Stimulated activated naive CD4-positive, alpha-beta T cell treated with Interleukin-2 at 50 U/mL for 16 hours (primary cell): Measurements from ENCODE around the gene ITGAE.

Experiments
- DNase-seq: peaks from one replicate; lab custom pipeline; 2025; lab: John Stamatoyannopoulos, UW

The ITGAE gene

GRCh38 chr17:3818786-3819185 is 17.8 kb upstream of the ITGAE start:
- no peak for DNase-seq

- DNase-seq: no peak
These were observed 17.0 kb upstream of the ITGAE start for GRCh38 chr17:3817851-3818605.

- DNase-seq: no peak
These were observed 14.9 kb upstream of the ITGAE start for GRCh38 chr17:3815925-3816324.

- no peak for DNase-seq
These were observed 14.1 kb upstream of the ITGAE start for GRCh38 chr17:3815122-3815521.

GRCh38 chr17:3814361-3814760 is 13.4 kb upstream of the ITGAE start:
- DNase-seq: no peak

- no peak for DNase-seq
These were observed 12.2 kb upstream of the ITGAE start for GRCh38 chr17:3813171-3813570.

GRCh38 chr17:3812771-3813170 is 11.8 kb upstream of the ITGAE start:
- no peak for DNase-seq

- no peak for DNase-seq
These were observed 11.3 kb upstream of the ITGAE start for GRCh38 chr17:3812284-3812683.

- DNase-seq: no peak
These were observed 9.0 kb upstream of the ITGAE start for GRCh38 chr17:3810019-3810418.

GRCh38 chr17:3809135-3809534 is 8.1 kb upstream of the ITGAE start:
- no peak for DNase-seq

GRCh38 chr17:3808701-3809100 is 7.7 kb upstream of the ITGAE start:
- DNase-seq: no peak

GRCh38 chr17:3805581-3805980 is 4.6 kb upstream of the ITGAE start:
- no peak for DNase-seq

GRCh38 chr17:3804503-3804931 is 3.5 kb upstream of the ITGAE start:
- no peak for DNase-seq

- no peak for DNase-seq
These were observed 2.3 kb upstream of the ITGAE start for GRCh38 chr17:3803308-3803640.

- DNase-seq: no peak
These were observed 1.7 kb upstream of the ITGAE start for GRCh38 chr17:3802461-3803307.

- no peak for DNase-seq
These were observed 804 bp upstream of the ITGAE start for GRCh38 chr17:3801792-3802191.

GRCh38 chr17:3801347-3801746 is 359 bp upstream of the ITGAE start:
- DNase-seq: no peak

GRCh38 chr17:3799181-3799945 is 1.6 kb downstream of the ITGAE start:
- no peak for DNase-seq

- no peak for DNase-seq
These were observed 2.5 kb downstream of the ITGAE start for GRCh38 chr17:3798273-3799180.

GRCh38 chr17:3796822-3797170 is 4.2 kb downstream of the ITGAE start:
- DNase-seq: peak; percentile 38

GRCh38 chr17:3796110-3796821 is 4.7 kb downstream of the ITGAE start:
- peak; percentile 78 for DNase-seq
